BE2C (cell line): ENCODE measurements around the gene PACRG.

Experiments
- DNase-seq: peaks from one replicate; pipeline ENCODE4 v3.0.0-alpha.2; 2020
- H3K27me3 ChIP-seq: fragments of 250-450 bp; sonication (Bioruptor Pico); 2 replicates; pipeline ENCODE4 v1.5.1; 2020; ENCODE audit warnings: mild to moderate bottlenecking
- H3K36me3 ChIP-seq: fragments of 250-450 bp; sonication (Bioruptor Pico); 2 replicates; pipeline ENCODE4 v1.5.1; 2020; ENCODE audit warnings: mild to moderate bottlenecking
- H3K4me1 ChIP-seq: fragments of 250-450 bp; sonication (Bioruptor Pico); 2 replicates; pipeline ENCODE4 v1.5.1; 2020
- H3K4me3 ChIP-seq: 2 replicates; pipeline ENCODE4 v1.5.1; 2011; ENCODE audit warnings: low read depth, low read length
- H3K9me3 ChIP-seq: fragments of 250-450 bp; sonication (Bioruptor Pico); 2 replicates; pipeline ENCODE4 v1.5.1; 2020
- CTCF ChIP-seq: IDR thresholded peaks from 2 replicates; pipeline ENCODE4 v1.5.1; 2012; ENCODE audit warnings: mild to moderate bottlenecking, low read depth, low read length

Gene PACRG

DNA sequence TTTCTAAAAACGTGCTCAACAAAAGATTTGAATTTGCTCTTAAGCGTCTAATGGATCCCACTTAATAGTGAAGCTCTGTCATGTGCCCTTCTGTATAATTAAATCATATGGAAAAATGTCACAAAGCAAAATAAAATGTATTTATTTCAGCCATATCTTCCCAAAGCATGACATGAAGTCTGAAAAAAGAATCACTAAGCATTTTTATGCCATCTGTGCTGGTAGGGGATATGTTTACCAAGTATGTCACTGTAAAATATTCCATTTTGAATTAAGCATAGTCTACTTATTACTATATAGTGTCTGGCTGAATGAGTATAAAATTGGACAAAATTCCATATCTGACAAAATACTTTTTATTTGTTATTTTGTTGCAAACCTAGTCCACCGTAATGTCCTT lies 438.7 kb downstream of the PACRG start:
- Histone ChIP-seq H3K4me1 (no peaks in the 10 kb centered on the region), H3K36me3 (no peaks in the 10 kb centered on the region), H3K4me3 (no peak overlapping the region), H3K9me3 (no peaks in the 10 kb centered on the region), H3K27me3 (no peaks in the 10 kb centered on the region)
- no peak for TF ChIP-seq CTCF
- DNase-seq, result no peak

DNA sequence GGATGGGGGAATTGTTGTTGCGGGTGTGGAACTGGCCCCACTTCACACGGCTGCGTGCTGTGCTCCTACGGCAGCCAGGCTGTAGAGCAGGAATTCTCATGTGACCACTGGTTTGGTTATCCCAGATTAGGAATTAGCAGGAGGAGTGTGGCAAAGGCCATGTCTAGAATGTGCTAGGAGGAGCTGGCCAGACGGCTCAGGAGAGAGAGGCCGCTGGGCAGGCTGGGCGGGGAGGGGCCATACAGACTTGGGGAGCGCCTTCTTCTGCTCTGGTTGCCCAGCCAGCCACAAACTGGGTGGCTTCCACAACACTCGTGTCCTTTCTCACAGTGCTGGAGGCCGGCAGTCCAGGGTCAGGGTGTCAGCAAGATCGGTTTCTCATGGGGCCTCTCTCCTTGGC lies 441.7 kb downstream of the PACRG start:
- DNase-seq, result no peak
- H3K9me3 ChIP-seq, result no peaks in the 10 kb centered on the region
- H3K27me3 ChIP-seq, result no peaks in the 10 kb centered on the region
- no peaks in the 10 kb centered on the region for H3K36me3 ChIP-seq
- no peak for TF ChIP-seq CTCF
- no peaks in the 10 kb centered on the region for H3K4me1 ChIP-seq
- no peak overlapping the region for H3K4me3 ChIP-seq

DNA sequence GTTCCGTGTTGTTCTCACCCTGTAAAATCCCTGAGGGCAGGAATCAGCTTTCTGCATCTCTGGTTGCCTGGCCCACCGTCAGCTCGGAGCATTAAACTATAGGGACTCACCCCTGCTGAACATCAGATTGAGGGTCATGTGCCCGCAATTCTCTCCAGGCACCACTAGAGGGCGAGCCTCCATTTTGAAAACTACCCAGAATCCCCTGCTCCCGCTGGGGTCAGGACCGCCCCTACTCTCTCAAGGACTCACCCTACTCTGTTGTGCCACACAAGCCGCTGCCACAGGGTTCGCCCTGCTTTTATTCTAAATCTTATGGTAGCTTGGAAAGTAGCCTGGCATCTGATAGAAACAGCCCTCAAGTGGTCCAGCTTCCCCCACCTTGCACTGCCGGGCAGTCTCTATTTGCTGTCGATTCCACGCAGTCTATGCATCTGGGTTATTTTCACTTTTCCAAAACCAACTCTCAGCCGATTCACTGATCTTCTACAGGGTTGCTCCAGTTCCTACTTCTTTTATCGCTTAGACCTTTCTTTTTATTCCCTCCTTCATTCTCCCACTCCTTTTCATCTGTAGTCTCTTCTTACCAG lies 442.6 kb downstream of the PACRG start:
- no peaks in the 10 kb centered on the region for H3K36me3 ChIP-seq
- no peaks in the 10 kb centered on the region for H3K4me1 ChIP-seq
- DNase-seq, result peak; percentile 38
- H3K4me3 ChIP-seq, result no peak overlapping the region
- H3K9me3 ChIP-seq, result no peaks in the 10 kb centered on the region
- TF ChIP-seq CTCF, result peak; percentile 83
- no peaks in the 10 kb centered on the region for H3K27me3 ChIP-seq

DNA sequence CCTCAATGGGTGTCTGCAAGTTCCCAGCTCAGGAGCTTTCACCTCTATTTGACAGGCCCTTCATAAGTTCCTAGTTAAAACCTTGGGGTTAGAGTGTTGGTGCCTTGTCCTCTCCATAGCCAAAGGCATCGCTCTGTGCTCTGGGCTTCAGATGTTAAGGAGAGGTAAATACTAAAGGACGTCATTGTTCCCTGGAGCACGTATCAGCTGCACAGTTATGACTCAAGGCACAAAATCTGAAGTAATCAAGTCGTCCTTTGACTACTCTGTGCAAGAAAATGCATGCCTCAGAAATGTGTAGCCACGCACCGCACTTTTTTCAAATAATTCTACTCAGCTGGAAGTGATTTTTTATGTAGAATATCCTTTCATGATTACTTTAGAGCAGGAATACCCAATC lies 446.0 kb downstream of the PACRG start:
- Histone ChIP-seq H3K27me3 (no peaks in the 10 kb centered on the region), H3K9me3 (no peaks in the 10 kb centered on the region), H3K4me1 (no peaks in the 10 kb centered on the region), H3K36me3 (no peaks in the 10 kb centered on the region), H3K4me3 (no peak overlapping the region)
- DNase-seq, result no peak
- TF ChIP-seq CTCF, result no peak

DNA sequence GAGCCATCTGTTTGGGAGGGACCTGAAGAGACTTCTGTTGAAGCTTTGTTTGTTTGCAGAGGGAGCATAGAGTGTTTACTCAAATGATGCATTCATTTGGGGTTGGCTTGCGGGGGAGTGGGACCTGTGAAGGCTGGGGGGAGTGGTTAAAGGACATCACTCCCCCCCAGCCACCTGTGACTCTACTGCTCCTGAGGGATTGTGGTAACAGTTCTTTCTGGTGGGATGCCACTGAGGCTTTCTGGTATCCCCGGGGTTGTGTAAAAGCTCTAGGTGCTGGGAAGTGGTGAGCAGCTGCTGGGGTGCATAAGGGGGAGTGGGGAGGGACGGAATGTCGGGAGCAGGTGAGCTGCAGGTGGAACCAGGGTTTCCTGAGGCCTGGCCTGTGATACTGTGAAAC lies 447.5 kb downstream of the PACRG start:
- no peak for DNase-seq
- Histone ChIP-seq H3K36me3 (no peaks in the 10 kb centered on the region), H3K9me3 (no peaks in the 10 kb centered on the region), H3K4me3 (no peak overlapping the region), H3K27me3 (no peaks in the 10 kb centered on the region), H3K4me1 (no peaks in the 10 kb centered on the region; the same call in 1 of the 2 replicates)
- no peak for TF ChIP-seq CTCF

DNA sequence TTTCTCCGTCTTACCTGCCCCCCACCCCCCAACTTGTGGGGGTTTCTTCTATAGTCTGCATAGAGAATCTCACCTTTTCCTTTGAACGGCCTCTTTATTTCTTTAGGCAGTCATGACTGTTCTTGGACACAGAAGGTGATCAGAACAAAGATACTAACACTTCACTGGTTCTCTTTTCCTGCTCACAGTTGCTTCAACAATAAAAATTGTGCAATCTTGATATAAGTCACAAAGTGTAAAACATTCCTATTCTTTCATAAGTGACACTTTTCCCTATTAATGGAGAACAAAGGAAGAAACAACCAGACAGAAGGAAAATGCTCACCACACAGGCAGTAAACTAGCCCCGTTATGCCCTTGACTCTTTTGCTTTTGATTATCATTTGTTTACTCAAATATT lies 448.3 kb downstream of the PACRG start:
- TF ChIP-seq CTCF, result no peak
- Histone ChIP-seq H3K4me1 (no peaks in the 10 kb centered on the region; the same call in 1 of the 2 replicates), H3K4me3 (no peak overlapping the region), H3K36me3 (no peaks in the 10 kb centered on the region), H3K9me3 (no peaks in the 10 kb centered on the region), H3K27me3 (no peaks in the 10 kb centered on the region)
- DNase-seq, result no peak
